ENCODE results near the gene MS4A4A.

MS4A4A gene

GRCh38 chr11:60348116-60348515 is 67.7 kb downstream of the MS4A4A start:
- no peak for DNase-seq (ENCODE audit: low spot score)

GRCh38 chr11:60349990-60350389 is 69.5 kb downstream of the MS4A4A start:
- no peak for DNase-seq (ENCODE audit: low spot score)

- no peak for DNase-seq (ENCODE audit: low spot score)
These were observed 77.3 kb downstream of the MS4A4A start for GRCh38 chr11:60357771-60358170.
